Epithelial cell of proximal tubule (primary cell): ENCODE results near the gene DIAPH1. TPM values are rescaled to one million over a fixed set of nuclear protein-coding genes. Genes with fewer than 3 reads are reported as not detected.

Experiments used
- DNase-seq: peaks from one replicate; pipeline ENCODE4 v3.0.0-alpha.2; 2011; ENCODE audit warnings: low read depth
- H3K4me3 ChIP-seq: 2 replicates; pipeline ENCODE4 v1.5.1; 2011; ENCODE audit warnings: low read depth, mild to moderate bottlenecking, low read length
- total RNA-seq: library from RNA; depleted of rRNA; stranded (reverse); fragments of >200 nt; gene quantifications from 2 replicates; pipeline ENCODE4 v1.2.3, GENCODE V29; 2015
- TF ChIP-seq, protein P1 (sequence below): conservative IDR thresholded peaks from 2 replicates; pipeline ENCODE4 v1.5.1; 2012; ENCODE audit warnings: low read depth, mild to moderate bottlenecking, low read length

DIAPH1 gene
- total RNA-seq, 1 donor from 2014 or later = 94.0 TPM

DNA sequence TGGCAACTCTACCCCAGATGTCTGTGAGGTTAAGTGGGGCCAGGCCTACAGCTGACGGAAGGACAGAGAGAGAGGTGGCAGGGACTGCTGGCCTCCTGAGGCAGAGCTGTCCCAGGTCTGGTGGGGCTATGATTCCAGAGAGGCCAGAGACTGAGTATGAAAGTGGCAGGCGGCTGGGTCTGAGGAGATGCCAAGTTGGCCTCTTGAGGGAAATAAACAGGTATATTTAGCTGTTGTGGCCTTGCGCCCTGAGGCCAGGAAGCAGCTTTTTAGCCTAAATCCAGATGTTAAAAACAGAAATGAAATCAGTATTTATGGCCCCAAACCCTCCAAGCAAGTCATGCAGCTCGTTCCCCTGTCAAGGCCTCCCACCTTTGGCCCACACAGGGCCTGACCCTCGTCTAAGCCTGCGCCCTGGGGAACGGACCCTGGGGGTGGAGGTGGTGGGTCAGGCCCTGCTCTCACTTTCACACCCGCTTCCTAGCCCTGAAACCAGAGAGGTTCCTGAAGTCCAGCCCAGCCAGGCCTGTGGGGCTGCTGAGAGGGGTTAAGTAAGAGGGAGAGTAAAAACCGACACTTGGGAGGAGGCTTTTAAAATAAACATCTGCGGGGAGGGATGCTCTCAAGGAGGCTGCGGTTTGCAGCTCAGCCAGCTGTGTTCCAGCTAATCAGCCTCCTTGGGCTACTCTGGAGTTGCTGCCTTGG lies 111.3 kb downstream of the DIAPH1 start:
- no peak for DNase-seq
- no peak overlapping the region for H3K4me3 ChIP-seq
- TF ChIP-seq, protein P1, sequence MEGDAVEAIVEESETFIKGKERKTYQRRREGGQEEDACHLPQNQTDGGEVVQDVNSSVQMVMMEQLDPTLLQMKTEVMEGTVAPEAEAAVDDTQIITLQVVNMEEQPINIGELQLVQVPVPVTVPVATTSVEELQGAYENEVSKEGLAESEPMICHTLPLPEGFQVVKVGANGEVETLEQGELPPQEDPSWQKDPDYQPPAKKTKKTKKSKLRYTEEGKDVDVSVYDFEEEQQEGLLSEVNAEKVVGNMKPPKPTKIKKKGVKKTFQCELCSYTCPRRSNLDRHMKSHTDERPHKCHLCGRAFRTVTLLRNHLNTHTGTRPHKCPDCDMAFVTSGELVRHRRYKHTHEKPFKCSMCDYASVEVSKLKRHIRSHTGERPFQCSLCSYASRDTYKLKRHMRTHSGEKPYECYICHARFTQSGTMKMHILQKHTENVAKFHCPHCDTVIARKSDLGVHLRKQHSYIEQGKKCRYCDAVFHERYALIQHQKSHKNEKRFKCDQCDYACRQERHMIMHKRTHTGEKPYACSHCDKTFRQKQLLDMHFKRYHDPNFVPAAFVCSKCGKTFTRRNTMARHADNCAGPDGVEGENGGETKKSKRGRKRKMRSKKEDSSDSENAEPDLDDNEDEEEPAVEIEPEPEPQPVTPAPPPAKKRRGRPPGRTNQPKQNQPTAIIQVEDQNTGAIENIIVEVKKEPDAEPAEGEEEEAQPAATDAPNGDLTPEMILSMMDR = no peak

DNA sequence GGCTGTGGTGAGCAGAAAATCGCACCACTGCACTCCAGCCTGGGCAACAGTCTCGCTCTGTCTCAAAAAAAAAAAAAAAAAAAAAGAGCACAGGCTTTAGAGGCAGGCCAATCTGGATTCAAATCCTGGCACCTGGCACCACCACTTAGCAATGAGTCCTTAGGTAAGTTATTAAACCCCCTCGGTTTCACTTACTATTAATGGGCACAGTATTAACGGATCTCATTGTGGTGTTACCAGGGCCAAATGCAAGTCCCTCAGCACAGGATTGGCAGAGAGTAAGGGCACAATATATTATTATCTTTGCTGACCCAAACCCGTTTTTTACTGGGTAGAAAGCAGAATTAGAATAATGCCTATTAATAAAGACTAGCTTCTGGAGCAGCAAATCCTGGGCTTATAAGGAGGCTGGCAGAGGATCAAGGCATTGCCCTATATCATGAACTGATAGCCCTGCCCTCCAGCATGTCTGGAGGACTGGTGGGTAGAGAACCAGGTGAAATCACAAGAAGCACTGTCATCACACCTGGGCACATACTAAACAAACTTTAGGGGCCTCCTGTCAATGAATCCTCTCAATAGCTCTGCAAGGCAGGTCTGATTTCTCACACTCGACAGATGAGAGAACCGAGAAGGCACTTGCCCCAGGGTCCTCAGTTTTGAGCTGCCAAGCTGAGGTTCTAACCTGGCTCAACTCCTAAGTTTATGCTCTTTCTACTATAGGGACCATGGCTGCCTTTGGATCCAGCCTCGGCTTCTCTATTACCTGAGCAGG lies 112.2 kb downstream of the DIAPH1 start:
- H3K4me3 ChIP-seq = no peak overlapping the region
- TF ChIP-seq, protein P1 = no peak
- no peak for DNase-seq

DNA sequence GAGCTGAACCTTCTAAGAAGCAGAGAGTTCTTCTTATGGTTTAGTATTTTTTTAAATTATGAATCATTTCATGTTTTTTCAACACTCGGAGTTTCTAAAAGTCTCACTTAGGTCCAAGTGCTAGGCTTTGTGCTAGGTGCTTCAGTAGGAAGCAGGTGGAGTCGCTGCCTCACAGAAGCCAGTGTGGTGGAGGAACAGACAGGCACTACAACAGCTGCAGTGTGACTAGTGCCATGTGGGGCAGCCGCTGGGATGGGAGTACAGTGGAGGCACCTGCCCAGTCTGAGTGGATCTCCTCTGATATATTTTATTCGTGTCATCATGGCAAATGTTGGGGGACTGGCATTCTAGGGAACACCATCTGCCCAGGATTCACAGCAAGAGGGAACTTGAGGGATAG lies 114.6 kb downstream of the DIAPH1 start:
- no peak for DNase-seq
- H3K4me3 ChIP-seq = no peak overlapping the region
- TF ChIP-seq, protein P1 = no peak

DNA sequence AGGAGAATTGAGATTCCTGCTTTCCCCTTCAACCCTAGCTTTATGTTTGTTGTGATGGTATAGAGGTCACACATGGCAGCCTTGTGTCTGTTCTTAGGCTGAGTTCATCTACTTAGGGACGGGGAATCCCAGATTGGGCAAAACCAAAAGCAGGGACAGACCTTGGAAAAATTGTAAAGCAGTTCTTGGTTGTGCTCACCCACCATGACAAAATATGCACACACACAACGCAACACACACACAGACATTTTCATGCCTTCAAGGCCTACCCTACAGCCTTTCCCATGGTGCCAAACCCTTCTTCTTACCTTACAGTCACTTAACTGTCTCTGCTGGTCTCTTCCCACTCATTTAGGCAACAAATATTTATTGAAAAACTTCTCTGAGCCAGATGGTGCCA lies 115.1 kb downstream of the DIAPH1 start:
- no peak for DNase-seq
- H3K4me3 ChIP-seq = no peak overlapping the region
- TF ChIP-seq, protein P1 = no peak

DNA sequence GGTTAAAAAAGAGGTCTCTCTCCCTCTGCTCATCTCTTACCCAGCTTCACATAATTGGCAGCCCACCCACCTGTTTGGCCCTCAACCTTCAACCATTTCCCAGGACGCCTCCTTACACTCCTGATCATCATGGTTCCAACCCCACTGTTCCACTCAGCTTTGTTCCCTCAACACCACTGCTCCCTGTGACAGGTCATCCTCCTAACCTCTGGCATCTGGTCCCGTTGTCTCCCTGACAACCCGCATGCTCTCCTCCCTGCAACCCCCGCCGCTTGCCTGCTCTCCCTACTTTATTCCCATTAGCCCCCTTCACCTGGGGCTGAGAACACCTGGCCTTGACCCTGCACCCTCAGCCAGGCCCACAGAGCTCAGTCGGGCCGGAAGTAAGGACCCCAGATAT lies 117.0 kb downstream of the DIAPH1 start:
- no peak overlapping the region for H3K4me3 ChIP-seq
- DNase-seq = no peak
- TF ChIP-seq, protein P1 = no peak

- H3K4me3 ChIP-seq = no peak overlapping the region
- DNase-seq = no peak
- TF ChIP-seq, protein P1 = no peak
Observed at GRCh38 chr5:141496038-141496437, 122.8 kb downstream of the DIAPH1 start.
